T follicular helper cell (primary cell): Measurements from ENCODE around the gene REPS1.
"Not testable (repeated sequence)": the region's sequence is repeated elsewhere in the genome, so short reads cannot be mapped to it uniquely, and the experiment has no call there.

Experiments
- DNase-seq: peaks from one replicate; pipeline ENCODE4 v3.0.0-alpha.2; 2020; ENCODE audit warnings: low read depth

Gene REPS1

GRCh38 chr6:138970159-138970558, 17.9 kb downstream of the REPS1 start:
- DNase-seq = no peak

DNA sequence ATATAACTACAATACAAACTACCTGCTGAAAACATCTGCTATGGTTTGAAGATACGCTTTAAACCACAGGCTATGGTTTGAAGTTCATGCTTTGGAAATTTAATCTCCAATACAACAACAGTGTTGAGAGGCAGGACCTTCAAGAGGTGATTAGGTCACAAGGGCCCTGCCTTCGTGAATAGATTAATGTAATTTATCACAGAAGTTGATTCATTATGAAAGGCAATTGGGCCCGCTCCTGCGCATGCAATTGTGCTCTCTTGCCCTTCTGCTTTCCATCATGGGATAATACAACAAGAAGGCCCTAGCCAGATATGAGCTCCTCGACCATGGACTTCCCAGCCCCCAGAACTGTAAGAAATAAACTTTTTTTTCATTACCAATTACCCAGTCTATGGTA, 21.2 kb downstream of the REPS1 start:
- no peak for DNase-seq

GRCh38 chr6:138965971-138966370, 22.1 kb downstream of the REPS1 start:
- no peak for DNase-seq

GRCh38 chr6:138965291-138965874, 22.7 kb downstream of the REPS1 start:
- DNase-seq = no peak

GRCh38 chr6:138964012-138964411, 24.0 kb downstream of the REPS1 start:
- no peak for DNase-seq

- no peak for DNase-seq
Measured at GRCh38 chr6:138963531-138963930, 24.5 kb downstream of the REPS1 start.

DNA sequence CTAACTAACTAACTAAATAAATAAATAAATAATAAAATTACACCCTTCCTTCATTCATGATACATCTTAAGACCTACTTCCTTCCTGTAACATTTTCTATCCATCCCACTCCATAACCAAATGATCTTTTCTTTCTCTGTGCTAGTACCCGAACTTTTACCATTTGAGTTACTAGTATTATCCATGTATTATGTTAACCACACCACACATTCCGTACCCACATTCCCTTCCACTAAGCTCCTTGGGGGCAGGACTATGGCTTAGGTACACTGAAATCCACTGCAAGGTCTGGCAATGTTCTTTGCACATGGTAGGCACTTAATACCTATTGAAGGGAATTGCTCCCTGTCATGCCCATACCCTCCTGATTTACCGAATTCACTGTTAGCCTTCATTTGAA, 24.9 kb downstream of the REPS1 start:
- no peak for DNase-seq

DNA sequence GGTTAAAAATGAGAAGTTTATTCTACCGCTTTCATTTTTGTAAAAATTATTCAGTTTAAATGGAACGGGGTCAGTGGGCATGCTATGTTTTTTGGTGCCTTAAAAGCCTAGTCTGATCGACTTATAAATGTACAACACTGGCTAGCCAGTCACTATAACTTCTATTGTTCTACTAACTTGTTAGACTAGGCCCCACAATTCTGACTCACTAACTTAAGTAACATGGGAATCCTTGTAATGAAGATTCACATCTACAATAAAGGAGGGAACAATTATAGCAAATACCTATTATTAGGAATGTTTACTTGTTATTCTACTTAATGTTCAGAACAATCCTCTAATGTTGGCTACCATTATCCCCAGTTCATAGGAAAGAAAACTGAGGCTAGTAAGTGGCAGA, 28.5 kb downstream of the REPS1 start:
- DNase-seq = no peak

- no peak for DNase-seq
Measured at GRCh38 chr6:138958595-138958994, 29.5 kb downstream of the REPS1 start.

GRCh38 chr6:138957903-138958302, 30.1 kb downstream of the REPS1 start:
- no peak for DNase-seq

GRCh38 chr6:138957484-138957883, 30.6 kb downstream of the REPS1 start:
- no peak for DNase-seq

GRCh38 chr6:138956244-138956924, 31.7 kb downstream of the REPS1 start:
- no peak for DNase-seq

- DNase-seq = no peak
Measured at GRCh38 chr6:138955262-138955661, 32.8 kb downstream of the REPS1 start.

- no peak for DNase-seq
Measured at GRCh38 chr6:138953451-138953850, 34.6 kb downstream of the REPS1 start.

GRCh38 chr6:138948546-138949179, 39.4 kb downstream of the REPS1 start:
- no peak for DNase-seq

DNA sequence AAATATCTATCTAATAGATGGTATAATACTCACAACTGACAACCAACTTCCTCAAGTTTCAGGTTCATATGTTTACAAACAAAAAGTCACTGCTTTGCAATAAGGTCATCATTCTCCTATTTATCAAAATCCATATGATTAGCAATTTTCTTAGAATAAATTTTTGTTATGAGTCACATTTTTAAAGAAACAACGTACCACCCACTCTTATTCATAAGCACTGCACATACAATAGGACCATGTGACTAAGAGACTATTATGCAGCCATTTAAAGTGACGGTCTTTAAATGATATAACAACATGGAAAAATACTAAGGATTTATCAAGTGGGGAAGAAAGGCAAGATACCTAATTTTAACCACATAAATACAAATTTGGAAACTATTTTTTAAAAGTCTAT, 40.0 kb downstream of the REPS1 start:
- DNase-seq = no peak

- DNase-seq = no peak
Measured at GRCh38 chr6:138945354-138945753, 42.7 kb downstream of the REPS1 start.

DNA sequence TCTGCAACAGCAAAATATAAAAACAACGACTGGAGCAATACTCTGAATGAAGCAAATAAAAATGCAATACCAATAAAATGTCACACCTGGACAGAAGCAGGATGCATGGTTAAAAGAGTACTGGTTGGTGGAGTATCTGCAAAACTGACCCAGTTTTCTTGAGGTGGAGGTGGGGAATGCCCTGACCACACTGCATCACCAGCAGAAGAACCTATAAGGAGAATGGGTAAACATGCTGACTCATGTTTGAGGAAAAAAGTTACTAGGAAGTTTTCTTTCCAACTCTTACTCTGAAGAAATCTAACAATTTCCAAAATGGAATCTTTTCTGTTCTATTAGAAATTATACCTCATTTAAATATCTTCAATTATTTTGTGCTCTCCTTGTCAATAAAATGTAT, 43.6 kb downstream of the REPS1 start:
- no peak for DNase-seq

DNA sequence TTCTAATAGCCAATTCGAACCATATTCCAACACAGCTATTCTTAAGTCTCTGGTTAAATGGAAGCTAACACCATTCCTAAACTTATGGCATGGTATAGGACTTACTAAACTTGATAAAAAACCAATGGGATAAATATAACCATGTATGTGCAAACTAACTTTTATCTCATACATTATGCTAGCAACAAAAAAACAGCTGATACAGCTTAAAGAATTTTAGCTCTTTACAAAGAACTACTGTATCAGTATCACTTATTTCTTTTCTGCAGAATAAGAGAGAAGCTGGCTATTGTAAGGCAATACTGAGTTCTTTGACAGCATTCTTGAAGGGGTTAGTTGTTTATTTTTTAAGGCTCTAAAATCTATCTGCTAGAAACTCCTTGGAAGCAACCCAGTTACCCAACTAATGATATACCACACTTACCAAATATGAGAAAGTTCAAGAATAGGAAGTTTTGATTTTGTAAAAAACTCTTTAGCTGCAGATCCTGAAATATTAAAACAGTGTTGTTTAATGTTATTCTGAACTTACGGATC, 44.9 kb downstream of the REPS1 start:
- DNase-seq = no peak

- not testable (repeated sequence) for DNase-seq
Measured at GRCh38 chr6:138936873-138937272, 51.2 kb downstream of the REPS1 start.

DNA sequence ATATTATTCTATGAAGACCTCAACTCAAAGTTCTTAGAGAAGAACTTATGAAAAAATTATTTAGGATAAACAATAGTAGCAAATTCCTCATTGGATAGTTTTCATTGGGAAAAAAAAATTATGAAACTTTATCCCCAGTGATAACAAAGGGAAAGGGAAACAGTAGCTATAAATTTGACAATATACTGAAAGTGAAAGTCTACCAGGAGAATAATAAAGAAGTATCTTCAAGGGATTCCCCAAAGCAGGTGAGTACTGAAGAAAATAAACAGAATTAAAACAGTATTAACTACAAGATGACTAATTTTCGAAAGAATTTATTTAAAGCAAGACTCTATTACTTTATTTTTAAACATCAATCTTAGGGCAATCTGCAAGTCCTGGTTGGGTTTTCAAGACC, 56.4 kb downstream of the REPS1 start:
- DNase-seq = no peak

DNA sequence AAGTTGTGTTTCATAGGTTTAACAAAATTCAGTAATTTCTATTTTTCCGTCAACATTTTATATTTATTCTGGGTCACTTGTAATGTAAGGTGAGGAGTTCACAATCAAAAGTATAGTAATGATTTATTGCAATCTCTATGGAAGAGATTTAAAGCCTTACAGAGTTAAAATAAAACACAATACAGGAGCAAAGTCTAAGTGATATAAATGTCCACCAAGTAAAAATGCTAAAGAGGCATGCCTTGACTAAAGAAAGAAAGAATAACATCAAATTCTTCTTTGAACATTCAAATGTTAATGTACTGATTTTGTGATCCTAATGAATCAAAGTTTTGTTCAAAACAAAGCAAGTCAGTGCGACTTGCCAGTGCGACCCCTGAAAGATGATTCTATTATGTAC, 61.5 kb downstream of the REPS1 start:
- DNase-seq = no peak

DNA sequence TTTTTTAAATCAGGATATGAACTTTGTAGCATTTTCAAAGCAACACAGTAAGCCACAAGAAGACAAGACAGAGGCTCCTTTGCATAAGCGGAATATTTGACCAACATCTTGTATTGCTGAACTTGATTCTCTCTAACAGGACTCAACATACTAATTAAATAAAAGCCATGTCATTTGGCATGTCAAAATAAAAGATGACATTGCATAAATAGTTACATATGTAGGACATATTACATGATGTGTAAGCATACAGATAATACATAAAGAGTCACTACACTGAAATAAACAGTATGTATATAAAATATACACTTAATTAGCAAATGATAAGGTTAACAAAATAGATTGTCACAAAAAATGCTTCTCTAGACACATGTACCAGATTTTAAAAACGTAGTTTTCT, 62.2 kb downstream of the REPS1 start:
- no peak for DNase-seq
